GM23248 (cell line): ENCODE results near the gene NFIC. TPM values are rescaled to one million over a fixed set of nuclear protein-coding genes. Genes with fewer than 3 reads are reported as not detected.

Experiments
- DNase-seq: peaks from one replicate; pipeline ENCODE4 v3.0.0-alpha.2; 2015
- H2AFZ ChIP-seq: fragments of 200-600 bp; sonication (generic); 2 replicates; pipeline ENCODE4 v1.6.1; 2016; ENCODE audit warnings: antibody characterized with exemption
- H3F3A ChIP-seq: fragments of 200-600 bp; sonication (generic); 2 replicates; pipeline ENCODE4 v1.6.1; 2016; ENCODE audit warnings: mild to moderate bottlenecking, antibody characterized with exemption, mixed run types; ENCODE audit not compliant: insufficient read depth
- H3K27ac ChIP-seq: fragments of 200-600 bp; sonication (generic); 2 replicates; pipeline ENCODE4 v1.5.1; 2016; ENCODE audit warnings: mild to moderate bottlenecking
- H3K27me3 ChIP-seq: fragments of 200-600 bp; sonication (generic); replicated peaks from 2 replicates; pipeline ENCODE4 v1.6.1; 2016; ENCODE audit warnings: mild to moderate bottlenecking; ENCODE audit not compliant: insufficient read depth
- H3K36me3 ChIP-seq: fragments of 200-600 bp; sonication (generic); 2 replicates; pipeline ENCODE4 v1.6.1; 2016; ENCODE audit warnings: low read depth, mild to moderate bottlenecking
- H3K4me1 ChIP-seq: fragments of 200-600 bp; sonication (generic); 2 replicates; pipeline ENCODE4 v1.6.1; 2016; ENCODE audit warnings: mild to moderate bottlenecking; ENCODE audit not compliant: insufficient read depth
- H3K4me2 ChIP-seq: fragments of 200-600 bp; sonication (generic); one replicate; pipeline ENCODE4 v1.6.1; 2016; ENCODE audit warnings: mild to moderate bottlenecking; ENCODE audit not compliant: unreplicated experiment
- H3K4me3 ChIP-seq: fragments of 200-600 bp; sonication (generic); 2 replicates; pipeline ENCODE4 v1.5.1; 2016; ENCODE audit warnings: mild to moderate bottlenecking
- H3K79me2 ChIP-seq: fragments of 200-600 bp; sonication (generic); 2 replicates; pipeline ENCODE4 v1.6.1; 2016; ENCODE audit warnings: mild to moderate bottlenecking; ENCODE audit not compliant: insufficient read depth
- H3K9ac ChIP-seq: fragments of 200-600 bp; sonication (generic); 2 replicates; pipeline ENCODE4 v1.6.1; 2016; ENCODE audit warnings: mild to moderate bottlenecking
- H3K9me2 ChIP-seq: fragments of 200-600 bp; sonication (generic); 2 replicates; pipeline ENCODE4 v1.6.1; 2016; ENCODE audit warnings: mixed run types, mild to moderate bottlenecking, moderate library complexity; ENCODE audit not compliant: insufficient read depth
- H3K9me3 ChIP-seq: fragments of 200-600 bp; sonication (generic); one replicate; pipeline ENCODE4 v1.6.1; 2017; ENCODE audit warnings: low read depth
- H4K20me1 ChIP-seq: fragments of 200-600 bp; sonication (generic); 2 replicates; pipeline ENCODE4 v1.6.0; 2016; ENCODE audit not compliant: insufficient read depth
- EZH2 ChIP-seq: fragments of 200-600 bp; sonication (generic); IDR thresholded peaks from 2 replicates; pipeline ENCODE4 v1.6.1; 2018; ENCODE audit warnings: antibody characterized with exemption, mild to moderate bottlenecking; ENCODE audit not compliant: insufficient read depth, poor library complexity, severe bottlenecking
- EZH2phosphoT487 ChIP-seq: fragments of 200-600 bp; sonication (generic); IDR thresholded peaks from 2 replicates; pipeline ENCODE4 v1.6.1; 2018; ENCODE audit warnings: antibody characterized with exemption, moderate library complexity, mild to moderate bottlenecking, low read depth; ENCODE audit not compliant: insufficient read depth
- WGBS, 2 experiments: methylation state at CpG; one replicate each; pipeline ENCODE4 v1.1.6; 2015 to 2017; ENCODE audit warnings: low lambda C conversion rate in 2 of 2, low coverage in 1 of 2; ENCODE audit errors: missing lambda C conversion rate in 2 of 2; 5-methylcytosine and 5-hydroxymethylcytosine counted together
- in situ Hi-C: fragments of 300-500 bp; cut with MboI; formaldehyde crosslinking; loops from 2 replicates; pipeline ENCODE4 v1.15.0; 2020
- polyA plus RNA-seq: library from polyadenylated mRNA; unstranded; fragments of >200 nt; fragmentation: Nextera tagmentation; extraction: Ambion mirVana; gene quantifications from 2 replicates; pipeline ENCODE4 v1.2.1, GENCODE V29; 2016
- total RNA-seq: library from RNA; depleted of rRNA; stranded (reverse); fragments of >200 nt; shearing (Covaris generic); gene quantifications from 2 replicates; pipeline ENCODE4 v1.2.3, GENCODE V29; 2014

NFIC gene
- total and polyA plus RNA-seq, 2 experiments from 2014 or later, result 50.4 to 108 TPM

GRCh38 chr19:3335431-3336350 is 30.7 kb upstream of the NFIC start:
- Histone ChIP-seq H3F3A (0 out of 2 replicates have a peak, but pooled peaks cover 10% of the 10 kb centered on the region), H3K9me3 (no peaks in the 10 kb centered on the region), H4K20me1 (no peaks in the 10 kb centered on the region), H3K4me1 (peaks cover 30% of the 10 kb centered on the region), H3K9me2 (no peaks in the 10 kb centered on the region), H3K4me3 (no peak overlapping the region), H2AFZ (peak overlapping the region; percentile 90), H3K27ac (peak overlapping the region; percentile 75), H3K27me3 (no peaks in the 10 kb centered on the region), H3K4me2 (peak overlapping the region; percentile 48), H3K9ac (peak overlapping the region; percentile 77), H3K36me3 (no peaks in the 10 kb centered on the region), H3K79me2 (no peaks in the 10 kb centered on the region)
- DNase-seq, result peak; percentile 74
- in situ Hi-C loops, result no loop called here
- WGBS, 2 experiments, result 27% methylated on average over 15 of the region's 15 CpGs
- TF ChIP-seq EZH2, result no peak
- TF ChIP-seq EZH2phosphoT487, result no peak

GRCh38 chr19:3336351-3336679 is 30.1 kb upstream of the NFIC start:
- TF ChIP-seq EZH2phosphoT487 (no peak), EZH2 (no peak)
- Histone ChIP-seq H3K9me2 (no peaks in the 10 kb centered on the region), H3F3A (0 out of 2 replicates have a peak, but pooled peaks cover 10% of the 10 kb centered on the region), H3K4me1 (peaks cover 30% of the 10 kb centered on the region), H3K27ac (peak overlapping the region; percentile 75), H3K9ac (peak overlapping the region; percentile 77), H4K20me1 (no peaks in the 10 kb centered on the region), H3K4me2 (peak overlapping the region; percentile 48), H3K4me3 (no peak overlapping the region), H3K36me3 (no peaks in the 10 kb centered on the region), H2AFZ (peak overlapping the region; percentile 90), H3K27me3 (no peaks in the 10 kb centered on the region), H3K9me3 (no peaks in the 10 kb centered on the region), H3K79me2 (no peaks in the 10 kb centered on the region)
- no peak for DNase-seq
- in situ Hi-C loops, result no loop called here
- WGBS, 2 experiments, result 10 to 16% methylated on average over 5 of the region's 5 CpGs

GRCh38 chr19:3336680-3337523 is 29.5 kb upstream of the NFIC start:
- H3K4me2 ChIP-seq, result peak overlapping the region; percentile 48
- H2AFZ ChIP-seq, result peak overlapping the region; percentile 90
- no peaks in the 10 kb centered on the region for H3K79me2 ChIP-seq
- in situ Hi-C loops, result no loop called here
- H3K27me3 ChIP-seq, result no peaks in the 10 kb centered on the region
- no peak for TF ChIP-seq EZH2
- no peak for TF ChIP-seq EZH2phosphoT487
- 20 to 24% methylated on average over 20 to 22 of the region's 22 CpGs for WGBS, 2 experiments
- H3F3A ChIP-seq, result peaks cover 10% of the 10 kb centered on the region; the same call in 1 of the 2 replicates
- no peak overlapping the region for H3K4me3 ChIP-seq
- no peaks in the 10 kb centered on the region for H4K20me1 ChIP-seq
- peak; percentile 74 for DNase-seq
- H3K9me3 ChIP-seq, result no peaks in the 10 kb centered on the region
- peak overlapping the region; percentile 75 for H3K27ac ChIP-seq
- peaks cover 30% of the 10 kb centered on the region for H3K4me1 ChIP-seq
- H3K9me2 ChIP-seq, result no peaks in the 10 kb centered on the region
- H3K36me3 ChIP-seq, result no peaks in the 10 kb centered on the region
- H3K9ac ChIP-seq, result peak overlapping the region; percentile 77

GRCh38 chr19:3338541-3339181 is 27.7 kb upstream of the NFIC start:
- in situ Hi-C loops, result no loop called here
- H3K79me2 ChIP-seq, result no peaks in the 10 kb centered on the region
- 46 to 52% methylated on average over 8 to 12 of the region's 12 CpGs for WGBS, 2 experiments

More at GRCh38 chr19:3338541-3339181, 27.7 kb upstream of the NFIC start:
- Histone ChIP-seq H4K20me1 (no peaks in the 10 kb centered on the region), H3K4me1 (peaks cover 26% of the 10 kb centered on the region), H3K4me3 (no peak overlapping the region), H3K27ac (no peak overlapping the region), H3F3A (peaks cover 16% of the 10 kb centered on the region), H3K36me3 (no peaks in the 10 kb centered on the region), H2AFZ (no peak overlapping the region), H3K9ac (no peak overlapping the region), H3K9me3 (no peaks in the 10 kb centered on the region), H3K4me2 (no peak overlapping the region), H3K9me2 (no peaks in the 10 kb centered on the region), H3K27me3 (no peaks in the 10 kb centered on the region)
- DNase-seq, result no peak
- no peak for TF ChIP-seq EZH2phosphoT487
- no peak for TF ChIP-seq EZH2
